ENCODE data around the gene RNF220.
A peak's percentile ranks its signal among the peaks of the same experiment; 100 is the strongest.

The RNF220 gene

DNA sequence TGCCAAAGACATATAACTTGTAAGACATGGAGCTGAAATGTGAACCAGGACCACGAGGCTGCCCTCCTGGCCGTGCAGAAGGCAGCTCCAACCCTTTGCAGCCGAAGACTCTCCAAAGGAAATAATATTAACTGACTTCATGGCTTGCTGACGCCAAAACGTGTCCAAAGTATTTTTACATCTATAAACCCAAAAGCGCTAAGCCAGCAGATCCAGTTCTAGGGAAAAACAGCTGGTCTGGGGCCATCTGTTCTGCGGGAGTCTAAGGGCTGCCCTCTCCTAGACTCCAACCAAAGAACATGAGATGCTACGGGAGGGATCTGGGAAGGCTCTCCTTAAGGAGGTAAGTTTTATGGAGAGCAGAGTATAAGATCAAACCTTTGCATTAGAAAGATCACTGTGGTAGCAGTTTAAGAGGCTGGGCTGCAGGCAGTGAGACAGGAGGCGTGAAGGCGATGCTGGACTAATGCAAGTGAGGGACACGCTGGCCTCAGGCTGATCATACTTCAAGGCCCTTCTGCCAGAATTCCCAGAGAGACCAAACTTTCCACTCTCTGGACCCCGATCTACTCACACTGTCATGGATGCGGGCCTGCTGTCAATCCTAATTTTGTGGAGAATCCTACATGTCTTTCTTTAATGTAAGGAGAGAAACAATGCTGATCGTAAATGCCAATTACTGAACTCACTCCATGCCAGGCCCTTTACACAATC lies 268.1 kb downstream of the RNF220 start:
- no peak for DNase-seq (ENCODE audit: low read depth in 1 of 2, low spot score in 1 of 2)

DNA sequence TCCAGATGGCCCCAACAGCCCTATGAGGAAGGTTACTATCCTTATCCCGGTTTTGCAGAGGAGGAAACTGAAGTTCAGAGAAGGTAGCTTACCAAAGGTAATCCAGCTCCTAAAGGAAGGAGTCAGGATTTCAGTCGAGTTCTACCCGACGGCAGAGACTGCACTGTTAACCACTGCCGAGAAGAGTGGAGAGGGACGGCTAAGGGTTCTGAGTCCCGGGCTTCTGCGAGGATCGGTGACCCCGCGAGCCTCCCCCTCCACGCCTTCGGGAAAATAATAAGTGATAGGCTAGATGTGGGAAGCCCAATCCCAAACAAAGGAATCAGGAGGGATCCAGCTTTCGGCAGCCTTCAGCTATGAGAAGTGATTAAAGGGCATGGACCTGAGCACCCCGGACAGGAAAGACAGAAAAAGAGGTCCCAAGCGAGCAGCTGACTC lies 268.6 kb downstream of the RNF220 start:
- no peak for DNase-seq (ENCODE audit: low read depth in 1 of 2, low spot score in 1 of 2)

DNA sequence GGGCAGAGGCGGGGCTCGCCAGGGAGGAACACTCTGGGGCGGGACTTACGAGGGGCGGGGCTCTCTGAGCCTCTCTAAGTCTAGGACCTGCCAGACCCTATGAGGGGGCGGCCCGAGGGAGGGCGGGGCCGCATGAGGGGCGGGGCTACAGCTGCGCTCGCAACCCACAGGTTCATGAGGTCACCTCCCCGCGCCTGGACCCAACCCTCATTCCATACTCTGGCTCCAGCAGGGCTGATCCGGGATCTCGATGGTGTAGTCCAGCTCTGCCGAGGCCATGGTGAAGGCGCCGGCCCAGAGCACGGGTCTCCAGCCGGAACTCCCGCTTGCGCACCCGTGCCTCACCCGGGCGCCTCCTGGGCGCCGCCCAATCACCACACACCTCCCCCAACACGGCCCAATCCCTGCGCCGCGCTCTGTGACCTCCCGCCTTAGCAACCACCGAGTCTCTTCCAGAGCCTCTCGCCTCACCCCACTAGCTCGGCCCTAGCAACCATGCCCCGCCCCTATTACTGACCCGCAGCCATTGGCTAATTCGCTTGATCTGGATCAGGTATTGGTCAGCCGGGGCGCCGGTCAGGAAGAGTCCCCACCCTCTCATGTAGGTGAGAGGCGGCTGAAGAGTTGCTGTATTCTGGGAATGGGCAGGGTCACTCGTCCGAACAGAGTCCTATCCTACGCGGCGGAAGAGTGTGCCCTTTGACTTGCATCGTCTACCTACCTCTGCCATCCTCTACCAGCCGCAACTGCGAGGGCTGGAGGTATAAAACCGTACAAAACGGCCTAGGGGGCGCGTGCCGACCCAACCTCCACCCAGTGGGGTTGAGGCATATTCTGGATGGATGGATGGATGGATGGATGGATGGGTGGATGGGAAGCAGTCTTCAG lies 269.3 kb downstream of the RNF220 start, which contains the start of the genes ARMH1 and TMEM53:
Gene ARMH1, plus strand, starts transcription at position 602 of the 888 bp plus-strand sequence. CDS start 14,984 bp downstream, outside the sequence.
Gene TMEM53, minus strand, starts transcription at position 369 of the 888 bp plus-strand sequence. Its CDS starts 90 bp downstream, at position 279.
- DNase-seq (ENCODE audit: low read depth in 1 of 2, low spot score in 1 of 2) = peak; percentile 93 to 95

DNA sequence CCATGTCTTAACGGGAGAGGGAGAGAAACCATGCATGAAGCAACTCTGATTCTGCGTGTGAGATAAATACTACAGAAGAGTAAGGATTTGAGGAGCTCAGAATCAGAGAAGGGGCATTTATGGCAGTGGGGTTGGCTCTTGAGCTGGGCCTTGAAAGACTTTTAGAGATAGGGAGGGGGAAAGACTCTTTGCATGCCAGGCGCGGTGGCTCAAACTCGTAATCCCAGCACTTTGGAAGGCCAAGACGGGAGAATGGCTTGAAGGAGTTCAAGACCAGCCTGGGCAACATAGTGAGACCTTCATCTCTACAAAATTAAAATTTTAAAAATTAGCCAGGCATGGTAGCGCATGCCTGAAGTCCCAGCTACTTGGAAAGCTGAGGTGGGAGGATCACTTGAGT lies 270.1 kb downstream of the RNF220 start:
- no peak for DNase-seq (ENCODE audit: low read depth in 1 of 2, low spot score in 1 of 2)

DNA sequence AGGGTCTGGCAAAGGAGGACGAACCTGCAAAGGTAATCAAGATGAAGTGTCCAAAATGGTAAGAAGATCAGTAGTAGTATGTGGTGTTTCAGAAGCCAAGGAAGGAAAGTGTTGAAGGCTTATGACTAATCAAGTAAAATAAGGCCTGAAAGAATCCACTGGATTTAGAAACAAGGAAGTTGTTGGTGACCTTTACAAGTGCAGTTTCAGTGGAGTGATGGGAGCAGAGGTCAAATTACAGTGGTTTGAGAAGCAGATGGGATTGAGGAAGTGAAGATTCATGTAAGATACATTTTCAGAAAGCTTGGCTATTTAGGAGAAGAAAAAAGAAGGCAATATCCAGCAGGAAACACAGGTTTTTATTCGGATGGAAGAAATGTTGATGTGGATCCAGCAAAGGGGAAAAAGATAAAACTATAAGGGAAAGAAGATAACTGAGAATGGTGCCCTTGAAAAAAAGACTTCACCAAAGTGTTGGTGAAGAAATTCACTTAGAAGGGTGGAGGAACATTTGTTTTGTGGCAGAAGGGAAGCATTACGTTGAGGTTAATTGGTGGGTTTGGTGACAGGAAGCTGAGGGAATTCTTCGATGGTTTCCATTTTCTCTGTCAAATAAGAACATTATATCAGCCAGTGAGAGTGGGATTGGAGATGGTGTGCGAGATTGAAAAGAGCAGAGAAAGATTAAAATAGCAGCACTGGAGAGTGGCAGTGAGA lies 271.6 kb downstream of the RNF220 start:
- no peak for DNase-seq (ENCODE audit: low read depth in 1 of 2, low spot score in 1 of 2)

DNA sequence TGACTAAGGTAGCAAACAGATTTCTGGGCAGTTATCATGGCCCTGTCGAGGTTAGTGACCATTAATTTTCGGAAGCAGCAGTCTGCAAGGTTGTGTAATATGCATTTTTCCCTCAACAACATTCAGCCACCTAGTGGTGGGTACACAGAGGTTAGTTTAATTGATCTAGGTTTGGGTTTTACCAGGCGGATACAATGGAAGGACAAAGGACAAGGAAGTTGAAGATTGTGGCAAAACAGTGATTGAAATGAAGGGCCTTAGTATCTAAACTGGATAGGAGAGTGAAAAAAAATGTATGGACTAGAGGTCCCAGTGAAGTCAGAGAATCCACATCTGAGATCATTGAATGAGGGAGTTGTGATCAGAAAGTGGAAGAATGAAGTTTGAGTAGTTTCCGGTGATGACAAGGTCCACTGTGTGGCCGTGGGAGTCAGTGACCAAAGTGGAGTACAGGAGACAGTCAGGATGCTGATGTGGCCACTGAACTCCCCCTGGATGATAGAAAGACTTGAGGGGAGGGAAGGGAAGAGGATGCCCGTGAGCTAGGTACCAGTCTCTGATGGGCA lies 272.2 kb downstream of the RNF220 start:
- DNase-seq (ENCODE audit: low read depth in 1 of 2, low spot score in 1 of 2) = no peak

DNA sequence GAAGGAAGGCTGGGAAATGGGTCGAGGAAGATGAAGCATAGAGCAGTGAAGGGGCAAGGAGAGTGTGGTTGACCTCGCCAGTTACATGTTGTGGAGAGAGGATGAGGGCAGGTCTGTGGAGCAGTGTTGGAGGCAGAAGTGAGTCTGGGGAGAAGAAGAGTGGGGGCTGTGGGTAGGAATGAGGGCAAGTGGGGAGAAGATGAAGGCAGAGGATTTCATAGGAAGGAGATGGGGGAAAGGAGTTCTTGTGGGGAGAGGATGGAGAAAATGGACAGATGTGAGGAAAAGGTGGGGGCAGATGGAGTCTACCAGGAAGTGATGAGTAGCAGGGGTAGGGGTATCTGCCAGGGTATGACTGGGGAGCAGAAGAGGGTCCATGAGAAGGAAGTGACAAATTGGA lies 273.1 kb downstream of the RNF220 start:
- DNase-seq (ENCODE audit: low read depth in 1 of 2, low spot score in 1 of 2) = no peak

DNA sequence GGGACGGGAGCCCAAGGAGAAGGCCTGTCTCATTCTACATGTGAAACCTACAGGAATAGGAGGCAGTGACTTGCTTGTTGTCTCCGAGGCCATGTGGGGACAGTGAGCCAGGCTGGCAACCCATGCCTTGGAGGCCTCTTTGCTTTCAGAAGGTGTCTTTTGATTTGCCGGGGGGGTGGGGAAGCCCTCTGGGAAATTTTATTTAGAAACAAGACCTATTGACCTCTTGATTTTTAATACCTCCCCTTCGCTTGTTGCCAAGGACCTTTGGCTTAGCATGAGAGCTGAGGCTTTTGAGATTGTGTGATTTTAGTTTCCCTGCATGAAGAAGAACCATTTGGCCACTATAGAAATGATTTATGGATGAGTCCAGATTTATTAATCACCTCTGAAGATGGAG lies 273.6 kb downstream of the RNF220 start:
- no peak for DNase-seq (ENCODE audit: low read depth in 1 of 2, low spot score in 1 of 2)

DNA sequence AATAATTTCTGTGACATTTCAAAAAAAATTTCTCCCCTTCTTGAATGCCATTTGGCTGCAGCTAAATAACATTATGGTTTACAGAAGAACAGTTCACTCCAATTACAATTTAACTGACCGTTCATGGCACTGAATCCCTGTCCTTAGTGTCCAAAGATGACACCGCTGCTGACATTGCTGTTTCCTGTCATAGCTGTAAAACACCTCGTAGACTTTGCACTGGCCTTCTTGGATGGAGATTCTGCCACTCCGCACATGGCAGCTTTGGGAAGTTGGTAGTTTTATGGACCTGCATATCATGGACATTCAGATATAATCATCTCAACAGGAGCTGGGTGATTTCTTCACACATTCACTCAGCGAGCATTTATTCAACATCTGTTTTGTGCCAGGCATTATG lies 274.4 kb downstream of the RNF220 start:
- DNase-seq (ENCODE audit: low read depth in 1 of 2, low spot score in 1 of 2) = no peak

DNA sequence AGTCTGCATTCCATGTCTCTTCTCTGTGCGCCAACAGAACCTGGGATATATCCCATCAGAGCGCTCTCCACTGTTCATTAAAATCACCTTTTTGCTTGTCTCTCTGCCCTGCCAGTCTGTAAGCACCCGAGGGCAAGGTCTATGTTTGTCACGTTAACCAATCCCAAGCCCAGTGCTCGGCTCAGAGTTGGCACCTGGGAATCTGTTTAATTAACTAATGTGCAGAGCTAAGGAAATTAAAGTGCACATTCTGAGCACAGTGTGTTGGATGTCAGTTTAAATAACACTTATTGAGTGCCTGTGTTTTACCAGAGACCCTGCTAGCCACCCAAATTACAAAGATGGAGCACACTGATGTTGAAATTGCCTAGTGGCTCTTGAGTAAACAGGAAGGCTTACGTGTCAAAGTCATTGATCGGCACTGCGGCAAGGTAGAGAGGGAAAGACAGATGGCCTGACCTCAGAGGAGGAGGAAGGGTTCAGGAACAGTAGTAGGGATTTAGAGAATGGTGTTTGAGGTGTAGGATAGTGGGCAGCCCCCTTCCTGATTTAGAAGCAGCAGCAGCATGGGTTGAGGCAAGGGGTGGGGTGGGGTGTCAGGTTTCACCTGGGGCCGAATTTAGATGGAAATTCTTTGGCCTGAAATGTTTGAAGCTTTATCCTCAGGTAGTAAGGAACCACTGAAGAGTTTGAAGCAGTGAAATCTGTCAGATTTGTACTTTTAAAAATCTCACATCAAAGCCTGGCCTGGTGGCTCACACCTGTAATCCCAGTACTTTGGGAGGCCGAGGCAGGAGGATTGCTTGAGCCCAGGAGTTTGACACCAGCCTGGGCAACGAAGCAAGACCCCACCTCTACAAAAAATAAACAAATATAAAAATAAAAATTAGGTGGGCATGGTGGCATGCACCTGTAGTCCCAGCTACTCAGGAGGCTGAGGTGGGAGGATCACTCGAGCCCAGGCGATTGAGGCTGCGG lies 277.1 kb downstream of the RNF220 start:
- DNase-seq (ENCODE audit: low read depth in 1 of 2, low spot score in 1 of 2) = no peak

DNA sequence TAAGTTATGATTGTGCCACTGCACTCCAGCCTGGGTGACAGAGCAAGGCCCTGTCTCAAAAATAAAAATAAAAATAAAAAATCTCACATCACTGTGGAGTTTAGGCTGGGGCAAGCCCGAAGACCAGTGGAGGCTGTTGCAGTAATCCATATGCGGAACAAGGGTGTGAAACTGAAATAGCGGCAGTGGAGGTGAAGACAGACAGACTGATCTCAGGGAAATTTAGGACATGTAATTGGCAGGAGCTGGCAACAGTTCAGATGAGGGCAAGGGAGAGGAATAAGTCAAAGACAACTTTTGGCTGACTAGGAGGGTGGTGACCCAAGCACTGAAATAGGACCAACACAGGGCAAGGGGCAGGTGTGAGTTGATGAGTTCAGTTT lies 277.8 kb downstream of the RNF220 start:
- DNase-seq (ENCODE audit: low read depth in 1 of 2, low spot score in 1 of 2) = no peak

DNA sequence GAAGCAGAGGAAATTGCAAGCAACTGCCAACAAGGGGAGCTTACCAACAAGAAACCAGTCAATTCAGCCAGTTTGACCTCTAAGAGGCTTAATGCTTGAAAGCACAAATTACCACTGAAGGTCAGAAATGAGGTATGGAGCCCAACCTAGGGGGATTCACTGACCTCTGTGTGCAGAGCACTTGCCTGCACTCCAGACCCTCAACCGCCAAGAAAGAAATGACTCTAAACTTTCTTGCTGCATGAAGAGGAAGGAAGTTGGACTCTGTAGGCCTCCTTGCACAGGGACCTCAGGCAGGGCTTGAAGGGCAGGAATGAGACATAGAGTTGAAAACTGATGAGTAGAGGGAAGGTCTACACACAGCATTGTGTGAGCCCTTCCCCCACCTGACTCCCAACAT lies 279.5 kb downstream of the RNF220 start:
- DNase-seq (ENCODE audit: low read depth in 1 of 2, low spot score in 1 of 2) = no peak

DNA sequence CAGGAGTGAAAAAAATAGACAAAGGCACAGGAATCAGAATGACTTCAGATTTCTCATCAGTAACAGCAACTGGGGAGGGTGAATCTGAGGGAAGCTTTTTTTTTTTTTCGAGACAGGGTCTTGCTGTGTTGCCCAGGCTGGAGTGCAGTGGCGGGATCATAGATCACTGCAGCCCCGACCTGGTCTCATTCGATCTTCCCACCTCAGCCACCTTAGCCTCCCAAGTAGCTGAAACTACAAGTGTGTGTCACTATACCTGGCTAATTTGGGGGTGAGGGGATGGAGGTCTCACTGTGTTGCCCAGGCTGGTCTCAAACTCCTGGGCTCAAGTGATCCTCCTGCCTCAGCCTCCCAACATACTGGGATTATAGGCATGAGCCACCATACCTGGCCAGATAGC lies 280.2 kb downstream of the RNF220 start:
- no peak for DNase-seq (ENCODE audit: low read depth in 1 of 2, low spot score in 1 of 2)

DNA sequence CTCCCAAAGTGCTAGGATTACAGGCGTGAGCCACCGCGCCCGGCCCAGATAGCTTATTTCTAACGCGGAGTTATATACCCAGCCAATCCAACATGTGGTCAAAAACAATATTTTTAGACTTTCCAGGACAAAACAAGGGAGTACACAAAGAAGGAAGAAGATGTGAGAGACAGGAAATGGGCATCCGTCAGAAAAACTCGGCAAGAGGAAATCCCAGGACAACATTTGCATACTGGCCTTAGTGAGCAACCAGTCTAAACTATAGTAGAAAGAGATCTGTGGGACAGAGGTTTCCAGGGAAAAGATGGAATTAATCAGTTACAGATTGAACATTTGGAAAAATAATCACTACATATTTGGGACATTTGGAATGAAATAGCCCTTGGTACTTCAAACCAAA lies 280.8 kb downstream of the RNF220 start:
- DNase-seq (ENCODE audit: low read depth in 1 of 2, low spot score in 1 of 2) = no peak

DNA sequence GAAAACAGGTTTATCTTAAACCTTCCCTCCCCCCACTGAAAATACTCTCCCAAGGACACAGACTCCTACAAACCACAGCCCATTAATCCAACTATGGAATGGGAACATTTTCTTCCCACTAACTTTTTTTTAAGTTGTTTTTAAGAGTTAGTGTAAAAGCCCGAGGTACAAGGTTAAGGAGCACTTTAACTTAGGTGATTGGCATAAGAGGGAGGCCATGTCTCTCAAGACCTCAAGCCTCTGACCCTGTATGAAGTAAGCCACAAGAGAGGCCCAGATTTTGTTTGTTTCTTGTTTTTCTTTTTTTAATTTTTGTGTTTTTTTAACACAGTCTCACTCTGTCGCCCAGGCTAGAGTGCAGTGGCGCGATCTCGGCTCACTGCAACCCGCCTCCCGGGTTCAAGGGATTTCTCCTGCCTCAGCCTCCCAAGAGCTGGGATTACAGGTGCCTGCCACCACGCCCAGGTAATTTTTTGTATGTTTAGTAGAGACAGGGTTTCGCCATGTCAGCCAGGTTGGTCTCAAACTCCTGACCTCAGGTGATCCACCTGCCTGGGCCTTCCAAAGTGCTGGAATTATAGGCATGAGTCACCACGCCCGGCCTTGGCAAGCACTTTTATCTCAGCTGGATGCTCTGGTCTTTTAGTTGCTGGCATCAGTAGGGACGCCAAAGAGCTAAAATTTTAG lies 283.8 kb downstream of the RNF220 start:
- no peak for DNase-seq (ENCODE audit: low read depth in 1 of 2, low spot score in 1 of 2)

DNA sequence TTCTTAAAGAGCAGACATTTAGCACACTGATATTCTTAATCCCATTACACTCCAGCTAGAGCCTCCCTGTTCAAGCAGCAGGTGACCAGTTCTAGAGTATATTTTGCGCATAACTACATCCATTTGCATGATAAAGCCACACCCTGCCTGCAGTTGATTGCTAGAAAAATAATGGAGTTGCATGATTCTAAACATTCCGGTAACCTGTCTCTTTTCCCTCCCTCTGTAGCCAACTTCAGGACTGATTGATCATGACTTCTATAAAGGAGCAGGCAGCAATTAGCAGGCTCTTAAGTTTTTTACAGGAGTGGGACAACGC lies 284.4 kb downstream of the RNF220 start:
- DNase-seq (ENCODE audit: low read depth in 1 of 2, low spot score in 1 of 2) = no peak

DNA sequence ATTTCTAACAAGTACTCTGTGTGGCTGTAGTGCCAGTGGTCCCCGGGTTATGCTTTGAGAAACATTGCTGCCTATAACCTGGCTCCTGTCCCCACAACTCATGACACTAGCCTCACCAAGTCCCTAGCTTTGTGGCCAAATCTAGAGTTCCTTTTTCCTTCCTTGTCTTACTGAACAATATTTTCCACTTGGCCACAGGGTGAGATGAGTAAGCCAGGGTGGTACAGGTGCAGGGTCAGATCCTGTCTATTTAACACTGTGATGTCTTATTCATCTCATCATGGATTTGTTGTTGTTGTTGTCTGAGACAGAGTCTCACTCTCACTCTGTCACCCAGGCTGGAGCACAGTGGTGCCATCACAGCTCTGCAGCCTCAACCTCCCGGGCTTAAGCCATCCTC lies 288.1 kb downstream of the RNF220 start:
- DNase-seq (ENCODE audit: low read depth in 1 of 2, low spot score in 1 of 2) = no peak

DNA sequence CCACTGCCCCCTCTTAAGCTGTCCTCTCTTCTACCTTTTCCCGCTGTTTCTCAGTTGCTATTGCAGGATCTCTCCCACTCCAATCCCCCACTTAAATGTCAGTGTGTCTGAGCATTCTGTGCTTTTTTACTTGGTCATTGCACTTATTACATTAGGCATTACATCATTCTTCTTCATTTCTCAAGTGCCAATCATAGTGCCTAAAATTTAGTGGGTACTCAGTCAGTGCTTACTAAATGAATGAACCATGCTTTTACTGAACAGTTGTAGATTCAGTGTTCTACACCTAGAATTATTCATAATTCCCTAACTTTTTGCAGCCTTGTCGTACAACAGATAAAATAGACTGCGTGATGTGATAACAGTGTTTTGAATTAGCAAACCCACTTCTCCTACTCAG lies 288.8 kb downstream of the RNF220 start:
- no peak for DNase-seq (ENCODE audit: low read depth in 1 of 2, low spot score in 1 of 2)

DNA sequence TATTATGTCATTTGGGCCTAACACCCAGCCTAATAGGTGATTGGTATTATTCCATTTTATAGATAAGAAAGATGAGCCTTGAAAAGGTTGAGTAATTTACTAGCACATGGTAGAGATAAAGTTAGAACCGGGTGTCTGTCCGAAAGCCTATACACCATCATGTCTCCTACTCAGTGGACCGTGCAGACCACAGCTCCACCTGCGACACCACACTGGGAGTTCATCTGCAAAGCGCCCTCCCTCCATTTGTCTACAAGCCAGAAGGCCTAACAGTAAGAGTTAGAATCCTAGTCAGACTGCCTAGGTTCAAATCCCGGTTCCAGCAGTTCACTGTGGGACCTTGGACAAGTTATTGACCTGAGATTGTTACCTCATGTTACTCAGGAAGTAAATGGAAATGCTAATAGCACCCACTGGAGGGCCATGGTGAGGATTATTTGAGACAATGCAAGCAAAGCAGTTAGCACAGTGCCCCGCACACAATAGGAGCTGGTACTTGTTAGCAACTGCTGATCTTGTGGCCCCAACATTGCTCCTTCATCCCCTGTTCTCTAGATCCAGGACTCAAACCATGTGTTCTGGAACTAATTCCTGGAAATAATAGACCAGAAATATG lies 289.9 kb downstream of the RNF220 start:
- DNase-seq (ENCODE audit: low read depth in 1 of 2, low spot score in 1 of 2) = no peak
